A172 (cell line): Measurements from ENCODE around the gene SYVN1. TPM values are rescaled to one million over a fixed set of nuclear protein-coding genes. Genes with fewer than 3 reads are reported as not detected.

ENCODE experiments used
- DNase-seq: peaks from one replicate; pipeline ENCODE4 v3.0.0-alpha.2; 2015; ENCODE audit warnings: low spot score
- total RNA-seq: library from RNA; depleted of rRNA; stranded (reverse); fragments of >200 nt; shearing (Covaris generic); gene quantifications from 2 replicates; pipeline ENCODE4 v1.2.3, GENCODE V29; 2014

Gene SYVN1
- total RNA-seq, 1 experiment from 2014 or later: 30.6 TPM

DNA sequence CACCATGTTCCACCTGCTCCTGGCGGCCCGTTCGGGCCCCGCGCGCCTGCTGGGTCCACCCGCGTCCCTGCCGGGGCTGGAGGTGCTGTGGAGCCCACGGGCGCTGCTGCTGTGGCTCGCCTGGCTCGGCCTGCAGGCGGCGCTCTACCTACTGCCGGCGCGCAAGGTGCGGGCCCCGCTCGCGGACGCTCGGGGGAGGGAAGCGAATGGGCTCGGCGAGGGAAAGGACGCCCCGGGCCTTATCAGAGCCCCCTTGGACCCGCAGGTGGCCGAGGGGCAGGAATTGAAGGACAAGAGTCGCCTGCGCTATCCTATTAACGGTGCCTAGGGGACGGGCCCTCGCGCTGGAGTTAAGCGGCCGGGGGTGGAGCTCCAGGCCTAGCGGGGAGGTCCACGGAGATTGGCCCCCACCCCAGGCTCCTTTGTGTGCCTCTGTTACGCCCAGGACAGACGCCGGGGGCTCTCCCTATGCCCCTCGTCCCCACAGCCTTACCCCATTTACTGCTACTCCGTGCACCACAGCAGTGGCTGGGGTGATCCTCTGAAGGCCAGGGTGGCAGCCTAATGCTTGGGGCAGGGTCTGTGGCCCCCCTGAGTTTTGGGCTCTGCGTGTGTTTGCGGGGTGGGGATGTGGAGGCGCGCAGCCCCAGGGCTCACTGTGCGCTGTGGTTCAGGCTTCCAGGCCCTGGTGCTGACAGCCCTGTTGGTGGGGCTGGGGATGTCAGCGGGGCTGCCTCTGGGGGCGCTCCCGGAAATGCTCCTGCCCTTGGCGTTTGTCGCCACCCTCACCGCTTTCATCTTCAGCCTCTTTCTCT lies 21.6 kb downstream of the SYVN1 start:
- no peak for DNase-seq

DNA sequence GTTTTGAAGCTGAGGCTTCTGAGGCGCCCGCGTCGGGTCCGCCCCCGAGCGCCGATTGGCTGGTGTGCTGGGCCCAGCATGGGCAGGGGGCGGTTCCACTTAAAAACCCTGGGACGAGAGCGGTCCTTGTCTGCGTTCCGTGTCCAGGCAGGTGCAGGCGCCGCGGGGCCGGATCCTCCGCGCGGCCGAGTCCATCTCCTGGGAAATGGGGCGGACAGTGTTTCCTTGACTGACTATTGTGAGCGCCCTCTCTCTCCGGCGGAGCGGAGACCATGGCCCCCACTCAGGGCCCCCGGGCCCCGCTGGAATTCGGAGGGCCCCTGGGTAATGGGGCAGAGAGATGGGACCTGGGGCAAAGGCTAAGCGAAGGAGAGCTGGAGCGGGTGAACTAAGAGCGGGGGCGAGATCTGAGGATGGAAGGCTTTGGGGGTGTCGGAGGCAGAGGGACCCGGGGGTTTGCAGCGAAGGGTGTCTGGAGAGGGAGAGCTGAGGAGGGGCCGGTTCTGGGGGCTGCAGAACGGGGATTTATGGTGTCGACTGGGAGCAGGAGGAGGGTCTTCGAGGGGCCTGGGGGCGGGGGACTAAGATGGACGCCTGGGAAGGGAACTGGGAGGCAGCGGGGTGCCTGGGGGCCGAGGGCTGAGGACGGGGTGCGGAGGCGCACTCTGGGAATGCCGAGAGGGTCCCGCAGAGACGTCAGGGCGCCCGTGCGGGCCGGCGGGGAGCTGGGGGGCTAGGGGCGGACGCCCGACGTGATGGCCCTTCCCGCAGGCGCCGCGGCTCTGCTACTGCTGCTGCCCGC lies 22.4 kb downstream of the SYVN1 start, which contains the start of gene TM7SF2:
Gene TM7SF2 (plus strand): TSS at position 129 of the 802 bp plus-strand sequence. CDS start 144 bp downstream, at position 273.
- no peak for DNase-seq

DNA sequence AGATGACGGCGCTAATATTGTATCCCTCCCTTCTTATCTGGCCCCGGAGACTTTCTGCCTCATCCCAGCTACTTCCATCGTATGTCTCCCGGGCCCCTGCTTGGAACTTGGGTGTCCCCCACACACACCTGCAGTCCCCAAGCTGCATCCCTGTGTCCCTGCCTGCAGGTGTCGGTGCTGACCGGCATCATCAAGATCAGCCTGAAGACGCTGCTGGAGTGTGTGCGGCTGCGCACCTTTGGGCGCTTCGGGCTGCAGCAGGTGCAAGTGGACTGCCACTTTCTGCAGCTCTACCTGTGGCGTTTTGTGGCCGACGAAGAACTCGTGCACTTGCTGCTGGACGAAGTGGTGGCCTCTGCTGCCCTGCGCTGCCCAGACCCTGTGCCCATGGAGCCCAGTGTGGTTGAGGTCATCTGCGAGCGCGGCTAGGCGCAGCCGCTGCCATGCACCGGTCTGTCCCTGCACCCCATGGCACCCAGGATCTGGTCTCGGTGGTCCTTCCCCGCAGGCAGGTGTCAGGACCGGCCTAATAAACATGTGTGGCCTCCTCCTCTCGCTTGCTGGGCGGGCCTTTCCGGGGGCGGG lies 23.1 kb downstream of the SYVN1 start:
- DNase-seq: no peak

DNA sequence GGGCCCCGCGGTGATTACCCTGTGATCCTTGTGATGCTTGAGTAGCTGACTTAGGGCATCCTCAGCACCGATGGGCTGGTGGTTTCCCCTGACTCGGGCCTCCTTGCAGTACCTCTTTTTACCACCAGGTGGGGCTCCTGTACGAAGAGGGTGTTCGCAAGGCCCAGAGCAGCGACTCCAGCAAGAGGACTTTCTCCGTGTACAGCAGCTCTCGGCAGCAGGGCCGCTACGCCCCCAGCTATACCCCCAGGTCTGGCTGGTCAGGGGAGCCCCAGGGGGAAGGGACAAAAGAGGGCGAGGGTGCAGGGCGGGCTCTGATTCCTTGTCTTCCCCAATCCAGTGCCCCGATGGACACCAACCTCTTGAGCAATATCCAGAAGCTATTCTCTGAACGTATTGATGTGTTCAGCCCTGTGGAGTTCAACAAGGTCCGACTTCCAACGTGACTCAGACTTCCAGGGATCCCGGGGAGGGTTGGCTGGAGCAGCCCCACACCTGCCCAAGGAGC lies 23.9 kb downstream of the SYVN1 start:
- peak; percentile 75 for DNase-seq

DNA sequence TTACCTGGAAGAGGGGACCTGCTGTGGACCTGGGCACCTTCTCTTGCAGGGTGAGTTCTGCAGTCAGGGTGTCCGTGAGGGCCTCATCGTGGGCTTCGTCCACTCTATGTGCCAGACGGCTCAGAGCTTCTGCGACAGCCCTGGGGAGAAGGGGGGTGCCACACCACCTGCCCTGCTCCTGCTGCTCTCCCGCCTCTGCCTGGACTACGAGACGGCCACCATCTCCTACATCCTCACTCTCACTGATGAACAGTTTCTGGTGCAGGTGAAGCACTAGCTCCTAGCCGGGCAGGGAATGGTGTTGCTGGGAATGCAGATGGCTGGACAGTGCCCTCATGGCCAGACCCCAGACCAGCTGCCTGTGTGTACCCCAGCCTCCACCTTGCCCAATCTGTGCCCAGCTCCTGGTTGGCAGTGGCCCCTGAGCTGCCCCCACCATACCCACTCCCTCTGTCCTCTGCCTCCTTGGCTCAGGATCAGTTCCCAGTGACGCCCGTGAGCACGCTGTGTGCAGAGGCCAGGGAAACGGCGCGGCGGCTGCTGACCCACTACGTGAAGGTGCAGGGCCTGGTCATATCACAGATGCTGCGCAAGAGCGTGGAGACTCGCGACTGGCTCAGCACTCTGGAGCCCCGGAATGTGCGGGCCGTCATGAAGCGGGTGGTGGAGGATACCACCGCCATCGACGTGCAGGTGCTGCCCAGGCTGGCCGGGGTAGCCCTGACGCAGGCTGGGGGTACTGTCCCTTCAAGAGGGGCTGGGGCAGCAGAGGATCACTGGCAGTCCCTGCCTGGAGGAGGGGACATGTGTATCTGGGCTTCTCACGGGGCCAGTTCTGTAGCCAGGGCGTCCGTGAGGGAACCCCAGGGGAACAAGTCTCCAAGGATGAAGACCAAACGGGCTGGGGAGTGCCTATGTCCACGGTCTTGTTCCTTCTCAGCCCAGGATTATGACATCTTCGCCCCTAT lies 24.8 kb downstream of the SYVN1 start:
- no peak for DNase-seq

DNA sequence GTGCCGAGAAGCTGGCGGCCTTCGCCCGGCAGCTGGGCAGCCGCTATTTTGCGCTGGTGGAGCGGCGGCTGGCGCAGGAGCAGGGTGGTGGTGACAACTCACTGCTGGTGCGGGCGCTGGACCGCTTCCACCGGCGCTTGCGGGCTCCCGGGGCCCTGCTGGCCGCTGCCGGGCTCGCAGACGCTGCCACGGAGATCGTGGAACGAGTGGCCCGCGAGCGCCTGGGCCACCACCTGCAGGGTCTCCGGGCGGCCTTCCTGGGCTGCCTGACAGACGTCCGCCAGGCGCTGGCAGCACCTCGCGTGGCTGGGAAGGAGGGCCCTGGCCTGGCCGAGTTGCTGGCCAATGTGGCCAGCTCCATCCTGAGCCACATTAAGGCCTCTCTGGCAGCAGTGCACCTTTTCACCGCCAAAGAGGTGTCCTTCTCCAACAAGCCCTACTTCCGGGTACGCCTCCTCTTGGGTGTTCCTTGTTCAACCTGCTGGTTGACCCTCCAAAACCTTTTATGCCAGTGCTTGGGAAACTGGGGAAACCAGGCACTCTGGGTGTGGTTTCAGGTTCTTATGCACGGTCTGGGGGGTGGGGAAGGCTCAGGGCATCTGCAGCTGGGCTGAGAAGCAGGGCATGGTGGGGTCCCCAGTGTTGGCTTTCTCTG lies 25.7 kb downstream of the SYVN1 start:
- no peak for DNase-seq

DNA sequence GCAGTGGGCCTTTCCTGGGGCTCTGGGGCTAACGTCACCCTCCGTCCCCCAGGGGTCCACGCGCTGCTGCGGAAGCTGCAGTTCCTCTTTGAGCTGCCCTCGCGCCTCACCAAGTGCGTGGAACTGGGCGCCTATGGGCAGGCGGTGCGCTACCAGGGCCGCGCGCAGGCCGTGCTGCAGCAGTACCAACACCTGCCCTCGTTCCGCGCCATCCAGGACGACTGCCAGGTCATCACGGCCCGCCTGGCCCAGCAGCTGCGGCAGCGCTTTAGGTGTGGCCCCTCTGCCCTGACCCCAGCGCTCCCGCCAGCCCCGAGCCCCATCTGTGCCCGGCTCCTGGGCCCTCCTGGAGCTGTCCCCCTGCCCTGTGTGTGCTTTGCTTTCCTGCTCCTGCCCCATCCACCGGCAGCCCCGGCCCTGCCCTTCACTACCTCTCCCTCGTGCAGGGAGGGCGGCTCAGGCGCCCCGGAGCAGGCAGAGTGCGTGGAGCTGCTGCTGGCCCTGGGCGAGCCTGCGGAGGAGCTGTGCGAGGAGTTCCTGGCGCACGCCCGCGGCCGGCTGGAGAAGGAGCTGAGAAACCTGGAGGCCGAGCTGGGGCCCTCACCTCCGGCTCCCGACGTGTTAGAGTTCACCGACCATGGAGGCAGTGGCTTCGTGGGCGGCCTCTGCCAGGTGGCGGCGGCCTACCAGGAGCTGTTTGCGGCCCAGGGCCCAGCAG lies 26.4 kb downstream of the SYVN1 start:
- no peak for DNase-seq

DNA sequence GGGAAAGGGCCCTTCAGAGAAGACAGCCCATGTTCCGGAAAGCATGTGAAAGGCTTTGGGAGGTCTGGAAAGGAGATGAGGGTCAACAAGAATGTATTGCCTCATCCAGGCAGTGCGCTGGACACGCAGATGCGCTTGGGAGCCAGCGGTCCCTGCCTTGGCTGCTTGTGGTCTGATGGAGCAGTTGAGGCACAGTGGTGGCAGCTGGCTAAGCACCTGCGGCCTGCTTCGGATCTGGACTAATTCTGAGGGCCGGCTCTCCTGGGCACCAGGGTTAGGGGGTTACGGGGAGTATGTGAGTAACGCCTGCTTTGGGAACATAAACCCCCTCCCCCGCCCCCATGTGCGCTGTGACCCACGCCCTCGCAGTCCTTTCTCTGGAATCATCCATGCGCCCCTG lies 27.2 kb downstream of the SYVN1 start:
- DNase-seq: no peak

DNA sequence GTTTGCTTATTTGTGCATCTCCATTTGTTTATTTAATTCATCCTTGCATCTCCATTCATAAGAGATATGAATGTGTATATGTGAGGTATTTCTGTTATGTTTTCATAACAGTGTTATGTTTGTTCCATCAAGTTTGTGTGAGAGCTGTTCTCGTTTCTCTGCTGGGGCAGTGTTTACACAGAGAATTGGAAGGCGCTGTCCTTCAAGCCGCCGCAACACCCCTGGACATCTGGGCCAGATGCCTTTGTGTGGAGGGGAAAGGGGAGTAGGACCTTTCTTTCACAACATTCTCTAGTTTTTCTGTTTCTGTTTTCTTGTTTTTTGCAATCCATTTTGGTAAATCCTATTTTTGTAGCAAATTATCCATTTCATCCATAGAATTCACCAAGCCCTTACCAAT lies 29.7 kb downstream of the SYVN1 start:
- no peak for DNase-seq

DNA sequence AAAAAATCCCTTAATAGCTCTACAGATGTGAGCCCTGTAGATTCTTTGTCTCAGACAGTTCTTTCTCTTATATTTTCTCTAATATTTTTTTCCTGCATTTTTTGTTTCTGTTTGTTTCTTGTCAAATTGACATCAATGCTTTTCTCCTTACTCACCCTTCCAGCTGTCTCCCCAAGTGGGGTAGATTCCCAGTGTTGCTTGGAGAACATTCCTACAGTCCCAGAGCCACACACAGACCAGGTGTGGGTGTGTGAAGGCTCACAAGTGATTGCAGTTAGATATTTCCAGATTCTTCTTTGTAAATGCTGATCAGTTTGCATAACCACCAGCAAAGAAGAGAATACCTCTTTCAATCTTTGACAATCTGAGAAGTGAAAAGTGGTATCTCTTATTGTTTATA lies 30.8 kb downstream of the SYVN1 start:
- no peak for DNase-seq

DNA sequence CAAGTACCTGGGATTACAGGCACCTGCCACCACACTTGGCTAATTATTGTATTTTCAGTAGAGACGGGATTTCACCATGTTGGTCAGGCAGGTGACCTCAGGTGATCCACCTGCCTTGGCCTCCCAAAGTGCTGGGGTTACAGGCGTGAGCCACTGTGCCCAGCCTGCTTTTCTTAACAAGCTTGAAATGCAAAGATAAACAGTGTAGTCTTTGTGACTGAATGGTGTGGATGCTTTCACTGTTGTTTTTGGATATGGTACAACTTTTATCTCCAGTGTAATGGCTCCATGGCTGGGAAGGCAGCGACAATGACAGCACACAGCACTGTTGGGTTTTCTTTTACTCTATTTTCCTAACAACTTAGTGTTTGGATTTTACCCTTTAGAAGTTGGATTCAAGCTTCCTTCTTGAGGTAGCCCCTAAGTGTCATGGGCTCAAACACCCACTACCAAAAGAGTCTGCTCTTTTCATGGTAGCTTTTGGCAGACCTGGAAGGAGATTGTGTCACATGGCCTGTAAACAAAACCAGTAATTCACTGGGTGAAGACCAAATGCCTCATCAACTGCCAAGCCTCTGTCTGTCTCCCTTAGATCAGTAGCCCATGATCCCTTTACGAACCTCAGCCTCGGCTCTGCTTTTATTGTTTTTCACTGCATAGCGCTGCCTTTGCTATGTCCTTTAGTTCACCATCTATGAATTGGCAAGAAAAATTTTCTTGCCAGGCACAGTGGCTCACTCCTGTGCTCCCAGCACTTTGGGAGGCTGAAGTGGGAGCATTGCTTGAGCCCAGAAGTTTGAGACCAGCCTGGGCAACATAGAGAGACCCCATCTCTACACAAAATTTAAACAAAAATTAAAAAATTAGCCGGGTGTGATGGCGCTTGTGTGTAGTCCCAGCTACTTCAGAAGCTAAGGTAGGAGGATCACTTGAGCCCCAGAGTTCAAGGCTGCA lies 31.9 kb downstream of the SYVN1 start:
- peak; percentile 27 for DNase-seq

DNA sequence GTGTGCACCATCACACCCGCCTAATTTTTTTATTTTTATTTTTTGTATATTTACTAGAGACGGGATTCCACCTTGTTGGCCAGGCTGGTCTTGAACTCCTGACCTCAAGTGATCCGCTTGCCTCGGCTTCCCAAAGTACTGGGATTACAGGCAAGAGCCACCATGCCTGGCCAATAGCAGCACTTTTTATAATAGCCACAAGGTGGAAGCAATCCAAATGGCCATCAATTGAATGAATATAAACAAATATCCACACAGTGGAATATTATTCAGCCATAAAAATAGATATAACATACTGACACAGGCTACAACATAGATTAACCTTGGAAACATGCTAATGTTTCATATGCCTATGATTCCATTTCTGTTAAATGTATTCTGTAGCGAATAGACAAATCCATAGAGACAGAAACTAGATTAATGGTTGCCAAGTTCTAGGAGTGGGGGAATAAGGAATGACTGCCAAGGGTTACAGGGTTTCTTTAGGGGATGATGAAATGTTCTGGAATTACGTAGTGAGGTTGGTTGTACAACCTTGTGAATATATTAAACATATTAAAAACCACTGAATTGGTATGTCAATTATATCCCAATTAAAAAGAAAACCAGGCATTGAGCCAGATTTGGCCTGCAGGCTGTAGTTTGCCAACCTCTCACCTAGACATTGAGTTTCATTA lies 33.5 kb downstream of the SYVN1 start:
- no peak for DNase-seq

DNA sequence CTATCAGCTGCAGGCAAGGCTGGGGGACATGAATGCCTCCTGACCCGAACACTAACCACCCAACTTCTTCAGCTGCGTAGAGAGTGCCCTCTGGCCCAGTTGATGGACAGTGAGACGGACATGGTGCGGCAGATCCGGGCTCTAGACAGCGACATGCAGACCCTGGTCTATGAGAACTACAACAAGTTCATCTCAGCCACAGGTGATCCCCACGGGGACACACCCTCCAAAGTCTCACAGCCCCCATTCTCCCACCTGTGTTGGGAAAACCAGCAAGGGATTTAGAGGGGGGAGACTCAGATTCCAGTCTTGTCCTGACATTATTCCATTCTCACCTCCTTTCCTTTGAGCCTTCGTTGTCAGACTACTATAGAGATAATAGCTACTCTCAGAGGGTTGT lies 37.4 kb downstream of the SYVN1 start:
- no peak for DNase-seq

DNA sequence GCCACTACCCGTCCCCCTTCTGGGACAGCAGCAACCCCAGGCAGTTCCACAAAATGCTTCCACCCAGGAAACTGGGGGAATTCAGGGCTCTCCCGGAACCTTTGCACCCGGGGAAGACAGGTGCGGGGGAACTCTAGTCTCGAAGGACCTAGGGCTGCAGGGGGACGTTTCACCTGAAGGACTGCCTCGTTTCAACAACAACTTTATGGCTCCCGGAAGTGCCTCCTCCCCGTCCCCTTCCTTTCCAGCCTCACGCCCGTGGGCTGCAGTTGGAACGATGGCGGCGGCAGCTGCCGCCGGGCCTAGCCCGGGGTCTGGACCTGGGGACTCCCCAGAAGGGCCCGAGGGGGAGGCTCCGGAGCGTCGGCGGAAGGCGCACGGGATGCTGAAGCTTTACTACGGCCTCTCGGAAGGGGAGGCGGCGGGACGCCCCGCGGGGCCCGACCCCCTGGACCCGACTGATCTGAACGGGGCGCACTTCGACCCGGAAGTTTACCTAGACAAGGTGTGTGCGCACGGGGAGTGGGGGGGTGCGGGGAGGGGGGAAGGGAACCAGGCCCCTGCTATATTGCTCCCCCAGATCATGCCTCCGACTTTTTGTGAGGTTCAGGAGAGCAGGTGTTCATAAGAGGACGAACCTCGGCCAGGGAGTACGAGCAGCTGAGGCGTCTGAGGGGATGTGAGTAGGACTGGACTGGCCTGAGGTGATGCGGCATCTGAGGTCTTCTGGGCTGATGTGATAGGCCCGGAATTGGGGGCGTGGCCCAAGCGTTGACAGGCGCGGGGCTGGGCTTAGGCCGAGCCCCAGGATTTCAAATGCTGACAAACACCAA lies 38.1 kb downstream of the SYVN1 start, which contains the start of gene VPS51:
Gene VPS51 (plus strand): TSS at position 241 of the 833 bp plus-strand sequence. CDS start 37 bp downstream, at position 278.
- peak; percentile 82 for DNase-seq

DNA sequence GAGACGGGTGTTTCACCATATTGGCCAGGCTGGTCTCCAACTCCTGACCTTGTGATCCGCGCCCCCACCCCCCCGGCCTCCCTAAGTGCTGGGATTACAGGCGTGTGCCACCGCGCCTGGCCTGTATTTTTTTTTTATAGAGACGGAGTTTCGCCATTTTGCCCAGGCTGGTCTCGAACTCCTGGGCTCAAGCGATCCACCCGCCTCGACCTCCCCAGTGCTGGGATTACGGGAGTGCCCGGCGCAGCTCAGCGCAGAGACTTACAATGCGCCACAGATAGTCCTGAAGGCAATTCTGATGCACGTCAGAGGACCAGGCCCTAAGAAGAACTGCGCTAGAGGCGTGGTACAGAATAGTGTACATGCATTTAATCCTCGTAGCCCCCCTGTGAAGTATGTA lies 38.9 kb downstream of the SYVN1 start:
- DNase-seq: no peak

DNA sequence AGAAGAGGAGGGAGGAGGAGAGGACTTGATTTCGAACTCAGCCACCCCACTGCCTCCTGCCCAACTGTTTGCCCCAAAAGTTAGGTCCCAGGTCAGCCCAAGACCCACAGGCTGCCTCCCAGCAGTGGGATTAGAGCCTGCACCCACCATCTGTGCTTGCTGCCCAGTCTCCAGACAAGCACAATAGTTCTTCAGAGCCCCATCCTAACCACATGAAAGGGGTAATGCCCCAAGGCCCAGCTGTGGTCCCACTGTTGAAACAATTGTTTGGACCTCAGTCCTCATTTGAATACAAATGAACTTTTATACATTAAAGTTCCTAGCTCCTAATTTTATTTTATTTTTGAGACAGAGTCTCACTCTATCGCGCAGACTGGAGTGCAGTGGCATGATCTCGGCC lies 43.7 kb downstream of the SYVN1 start:
- no peak for DNase-seq

DNA sequence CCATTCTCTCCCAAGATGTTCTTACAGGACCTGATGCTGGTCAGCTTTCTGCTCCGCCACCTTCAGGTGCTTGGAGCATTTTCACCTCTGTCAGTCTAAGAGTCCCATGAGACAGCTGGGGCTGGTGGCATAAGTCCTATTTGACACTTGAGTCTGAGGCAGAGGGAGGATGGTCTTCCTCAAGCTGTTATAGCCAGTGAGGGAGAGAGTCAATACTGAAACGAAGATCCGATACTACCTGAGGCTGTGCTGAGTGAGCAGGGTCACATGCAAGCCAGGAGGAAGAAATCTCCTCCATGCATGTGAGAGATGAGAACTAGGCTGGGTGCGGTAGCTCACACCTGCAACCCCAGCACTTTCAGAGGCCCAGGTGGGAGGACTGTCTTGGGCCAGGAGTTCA lies 44.7 kb downstream of the SYVN1 start:
- no peak for DNase-seq
